GM19023 (cell line): Measurements from ENCODE around the gene BTN3A1.

Experiments
- ATAC-seq: cut with Tn5 transposase; IDR thresholded peaks from one replicate; pipeline ENCODE4 v1.9.1; 2021; ENCODE audit warnings: mild to moderate bottlenecking, moderate library complexity; ENCODE audit not compliant: unreplicated experiment

Gene BTN3A1

GRCh38 chr6:26379292-26379691 lies 22.8 kb upstream of the BTN3A1 start:
- no peak for ATAC-seq

- no peak for ATAC-seq
These were observed 22.3 kb upstream of the BTN3A1 start for GRCh38 chr6:26379740-26380139.

GRCh38 chr6:26380256-26380655 lies 21.8 kb upstream of the BTN3A1 start:
- ATAC-seq, result no peak

- ATAC-seq, result no peak
These were observed 20.0 kb upstream of the BTN3A1 start for GRCh38 chr6:26382121-26382520.

- no peak for ATAC-seq
These were observed 18.3 kb upstream of the BTN3A1 start for GRCh38 chr6:26383624-26384417.

- ATAC-seq, result no peak
These were observed 16.3 kb upstream of the BTN3A1 start for GRCh38 chr6:26385734-26386125.

- ATAC-seq, result no peak
These were observed 14.5 kb upstream of the BTN3A1 start for GRCh38 chr6:26387565-26387964.

- ATAC-seq, result no peak
These were observed 14.1 kb upstream of the BTN3A1 start for GRCh38 chr6:26388014-26388413.

- no peak for ATAC-seq
These were observed 13.6 kb upstream of the BTN3A1 start for GRCh38 chr6:26388441-26388840.

GRCh38 chr6:26389349-26389894 lies 12.7 kb upstream of the BTN3A1 start:
- no peak for ATAC-seq

- no peak for ATAC-seq
These were observed 11.5 kb upstream of the BTN3A1 start for GRCh38 chr6:26390531-26390930.

- no peak for ATAC-seq
These were observed 9.0 kb upstream of the BTN3A1 start for GRCh38 chr6:26392932-26393636.

GRCh38 chr6:26394289-26394688 lies 7.8 kb upstream of the BTN3A1 start:
- ATAC-seq, result no peak

GRCh38 chr6:26398555-26398954 lies 3.5 kb upstream of the BTN3A1 start:
- ATAC-seq, result no peak

- no peak for ATAC-seq
These were observed 1.4 kb upstream of the BTN3A1 start for GRCh38 chr6:26400626-26401025.

GRCh38 chr6:26401389-26401986 lies 587 bp upstream of the BTN3A1 start:
- no peak for ATAC-seq

- no peak for ATAC-seq
These were observed 1.8 kb downstream of the BTN3A1 start for GRCh38 chr6:26403893-26404292.

GRCh38 chr6:26404546-26404945 lies 2.5 kb downstream of the BTN3A1 start:
- ATAC-seq, result no peak

- ATAC-seq, result no peak
These were observed 7.0 kb downstream of the BTN3A1 start for GRCh38 chr6:26408828-26409730.

- no peak for ATAC-seq
These were observed 9.7 kb downstream of the BTN3A1 start for GRCh38 chr6:26411751-26412150.

GRCh38 chr6:26412228-26412627 lies 10.2 kb downstream of the BTN3A1 start:
- ATAC-seq, result no peak
